Activated gamma-delta T cell treated with Interleukin-2 at 50 U/mL for 16 hours (primary cell): Measurements from ENCODE around the gene HELZ.

Source experiments
- DNase-seq: peaks from one replicate; pipeline ENCODE4 v3.0.0-alpha.2; 2020

HELZ gene

DNA sequence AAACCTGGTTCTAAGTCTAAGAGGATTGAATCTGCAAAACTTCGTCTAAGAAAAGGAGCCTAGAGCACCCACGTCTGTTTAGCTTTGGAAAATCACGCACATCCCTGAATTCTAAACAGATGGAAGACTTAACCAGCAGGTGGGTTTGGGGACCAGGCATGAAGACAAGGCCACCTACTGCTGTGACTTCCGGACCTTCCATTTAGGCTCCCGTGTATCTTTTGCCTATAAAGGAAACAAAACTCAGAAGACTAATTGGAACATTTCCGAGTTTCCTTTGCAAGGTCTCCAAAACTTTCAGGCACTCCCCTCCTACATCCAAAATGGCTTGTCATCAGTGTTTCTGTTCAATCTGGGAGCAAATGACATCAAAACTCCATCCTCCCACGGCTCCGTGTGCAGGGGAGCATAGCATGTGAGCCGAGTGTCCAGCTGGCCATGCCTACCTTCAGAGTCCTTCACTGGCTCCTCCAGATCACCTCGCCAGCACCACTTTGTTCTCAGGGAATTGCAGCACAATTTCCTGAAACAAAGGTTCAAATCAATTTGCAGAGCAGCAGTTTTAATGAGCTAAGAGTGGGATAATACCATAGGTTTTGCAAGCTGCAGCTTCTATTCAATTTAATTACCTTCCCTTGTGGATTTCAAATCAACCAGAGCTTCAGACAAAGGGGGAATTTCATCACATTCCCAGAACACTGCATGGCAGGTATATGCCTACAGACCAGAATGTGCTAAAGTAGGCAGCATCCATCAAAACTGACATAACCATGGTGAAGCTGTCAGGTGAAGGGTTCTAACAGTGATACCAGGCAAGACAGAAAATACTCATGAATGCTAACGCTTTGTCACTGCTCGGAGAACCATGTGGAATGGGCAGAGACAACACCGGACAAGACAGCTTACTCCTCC is 177.2 kb downstream of the HELZ start:
- no peak for DNase-seq

DNA sequence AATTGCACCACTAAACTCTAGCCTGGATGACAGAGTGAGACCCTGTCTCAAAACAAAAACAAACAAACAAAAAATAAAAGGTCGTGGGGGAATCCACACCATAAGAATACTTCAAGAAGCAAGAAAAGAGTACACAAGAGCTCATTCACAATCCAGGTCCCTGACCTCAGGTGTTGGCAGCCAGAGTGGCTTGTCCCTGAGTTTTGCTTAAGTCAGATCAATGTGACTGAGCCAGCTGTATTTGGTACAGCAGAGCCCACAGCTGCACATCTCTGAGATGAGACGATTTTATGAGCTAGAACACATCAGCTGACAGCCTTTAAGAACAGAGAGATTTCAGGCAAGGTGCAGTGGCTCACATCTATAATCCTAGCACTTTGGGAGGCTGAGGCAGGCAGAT is 178.3 kb downstream of the HELZ start:
- no peak for DNase-seq

DNA sequence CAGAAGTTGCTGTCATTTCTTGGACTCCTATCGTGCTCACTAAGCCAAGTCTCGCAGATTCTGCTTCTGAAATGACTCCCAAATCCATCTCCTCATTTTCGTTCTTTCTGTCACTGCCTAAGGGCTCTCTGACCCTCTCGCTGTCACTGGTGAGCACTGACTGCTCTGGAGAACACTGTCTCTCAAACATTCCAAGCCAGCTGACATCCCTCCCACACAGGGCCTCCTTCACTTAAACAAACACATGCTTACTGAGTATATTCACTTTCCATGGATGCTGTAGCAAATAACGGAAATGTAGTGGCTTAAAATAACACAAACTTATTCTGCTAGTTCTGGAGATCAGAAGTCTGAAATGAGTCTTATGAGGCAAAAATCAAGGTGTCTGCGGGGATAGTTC is 181.9 kb downstream of the HELZ start:
- DNase-seq, result no peak

DNA sequence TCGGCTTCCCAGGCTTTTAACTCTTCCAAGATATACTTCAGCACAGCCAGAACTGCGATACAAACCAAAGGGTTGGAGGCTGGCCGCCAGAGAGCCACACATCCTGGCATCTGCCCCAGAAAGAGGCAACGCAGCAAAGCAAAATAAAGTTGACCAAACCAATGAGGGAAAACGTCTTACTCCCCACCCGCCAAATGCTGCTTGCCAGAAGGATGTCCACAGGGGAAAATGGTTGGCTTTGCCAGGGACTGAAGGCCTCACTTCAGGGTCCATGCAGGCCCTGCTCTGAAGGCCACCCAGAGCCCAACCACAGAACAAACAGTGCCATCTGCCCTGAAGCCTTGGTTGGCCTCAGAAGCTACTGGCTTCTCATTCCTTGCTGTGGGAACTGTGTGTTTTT is 185.6 kb downstream of the HELZ start:
- no peak for DNase-seq

- DNase-seq, result no peak
Measured at GRCh38 chr17:67058036-67058435, 187.0 kb downstream of the HELZ start.

GRCh38 chr17:67056746-67057490 is 188.1 kb downstream of the HELZ start:
- no peak for DNase-seq

GRCh38 chr17:67055811-67056745 is 188.9 kb downstream of the HELZ start:
- no peak for DNase-seq

- no peak for DNase-seq
Measured at GRCh38 chr17:67055041-67055443, 190.0 kb downstream of the HELZ start.

- DNase-seq, result no peak
Measured at GRCh38 chr17:67054608-67055007, 190.4 kb downstream of the HELZ start.

- no peak for DNase-seq
Measured at GRCh38 chr17:67054011-67054591, 190.9 kb downstream of the HELZ start.

- no peak for DNase-seq
Measured at GRCh38 chr17:67053438-67054000, 191.5 kb downstream of the HELZ start.

- no peak for DNase-seq
Measured at GRCh38 chr17:67052720-67053437, 192.1 kb downstream of the HELZ start.

- DNase-seq, result no peak
Measured at GRCh38 chr17:67051837-67052236, 193.2 kb downstream of the HELZ start.

DNA sequence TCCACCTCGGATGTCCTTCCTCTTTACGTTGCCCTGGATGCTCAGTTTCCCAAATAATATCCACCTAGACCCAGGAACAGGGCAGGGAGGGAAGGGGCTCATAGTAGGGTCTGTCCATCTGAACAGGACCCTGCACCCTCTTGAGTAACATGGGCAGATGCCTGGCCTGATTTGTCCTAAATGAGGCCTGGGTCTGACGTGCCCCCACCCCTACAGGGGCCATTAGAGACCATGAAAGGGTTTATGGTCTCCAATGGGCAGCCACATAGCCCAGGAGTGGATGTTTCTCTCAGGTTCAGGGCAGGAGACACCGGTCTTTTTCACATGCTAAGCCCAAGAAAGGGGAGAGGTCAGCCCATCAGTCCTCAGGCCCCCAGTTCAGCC is 193.8 kb downstream of the HELZ start:
- DNase-seq, result no peak

- DNase-seq, result no peak
Measured at GRCh38 chr17:67050471-67051154, 194.4 kb downstream of the HELZ start.

- no peak for DNase-seq
Measured at GRCh38 chr17:67050066-67050465, 194.9 kb downstream of the HELZ start.

GRCh38 chr17:67049025-67049739 is 195.8 kb downstream of the HELZ start:
- no peak for DNase-seq

DNA sequence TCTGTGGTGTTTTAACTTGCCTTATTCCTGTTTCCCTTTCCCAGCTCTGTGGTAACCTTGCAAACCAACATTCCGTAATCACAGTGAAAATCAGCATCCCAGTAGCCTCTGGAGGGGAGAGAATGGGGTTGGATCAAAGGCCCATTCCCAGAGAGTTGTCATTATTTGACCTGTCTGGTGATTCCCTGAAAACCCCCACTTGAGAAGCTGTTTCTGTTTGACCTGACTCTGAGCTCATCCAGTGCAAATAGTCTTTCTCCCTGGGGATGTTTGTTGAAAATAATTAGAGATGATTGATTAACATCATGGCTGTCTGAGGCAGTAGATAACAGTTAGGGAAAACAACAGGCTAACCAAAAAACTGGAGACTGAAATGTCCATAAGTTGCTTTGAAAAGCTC is 197.6 kb downstream of the HELZ start:
- DNase-seq, result no peak

- DNase-seq, result no peak
Measured at GRCh38 chr17:67046398-67046797, 198.6 kb downstream of the HELZ start.

- DNase-seq, result no peak
Measured at GRCh38 chr17:67044940-67045339, 200.1 kb downstream of the HELZ start.
